ENCODE measurements around the gene FAM169A.
"Not testable (repeated sequence)": the region's sequence is repeated elsewhere in the genome, so short reads cannot be mapped to it uniquely, and the experiment has no call there.

DNA sequence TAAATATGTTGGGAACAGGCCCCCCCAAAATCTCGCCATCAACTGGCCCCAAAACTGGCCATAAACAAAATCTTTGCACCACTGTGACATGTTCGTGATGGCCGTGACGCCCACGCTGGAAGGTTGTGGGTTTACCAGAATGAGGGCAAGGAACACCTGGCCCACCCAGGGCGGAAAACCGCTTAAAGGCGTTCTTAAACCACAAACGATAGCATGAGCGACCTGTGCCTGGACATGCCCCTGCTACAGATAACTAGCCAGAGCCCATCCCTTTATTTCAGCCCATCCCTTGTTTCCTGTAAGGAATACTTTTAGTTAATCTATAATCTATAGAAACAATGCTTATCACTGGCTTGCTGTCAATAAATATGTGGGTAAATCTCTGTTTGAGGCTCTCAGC is 3.2 kb upstream of the FAM169A start:
- TF ChIP-seq SMC3 (IDR thresholded peaks at IDR 0.05); POLR2A (IDR thresholded peaks at IDR 0.05; ENCODE audit: low read length); CBX8 (IDR thresholded peaks at IDR 0.05); MAFK (IDR thresholded peaks at IDR 0.05; ENCODE audit: partially characterized antibody); EP300 (IDR thresholded peaks at IDR 0.05); CHD2 (IDR thresholded peaks at IDR 0.05; ENCODE audit: low read length, partially characterized antibody): not testable (repeated sequence)
- TF ChIP-seq, protein P1, sequence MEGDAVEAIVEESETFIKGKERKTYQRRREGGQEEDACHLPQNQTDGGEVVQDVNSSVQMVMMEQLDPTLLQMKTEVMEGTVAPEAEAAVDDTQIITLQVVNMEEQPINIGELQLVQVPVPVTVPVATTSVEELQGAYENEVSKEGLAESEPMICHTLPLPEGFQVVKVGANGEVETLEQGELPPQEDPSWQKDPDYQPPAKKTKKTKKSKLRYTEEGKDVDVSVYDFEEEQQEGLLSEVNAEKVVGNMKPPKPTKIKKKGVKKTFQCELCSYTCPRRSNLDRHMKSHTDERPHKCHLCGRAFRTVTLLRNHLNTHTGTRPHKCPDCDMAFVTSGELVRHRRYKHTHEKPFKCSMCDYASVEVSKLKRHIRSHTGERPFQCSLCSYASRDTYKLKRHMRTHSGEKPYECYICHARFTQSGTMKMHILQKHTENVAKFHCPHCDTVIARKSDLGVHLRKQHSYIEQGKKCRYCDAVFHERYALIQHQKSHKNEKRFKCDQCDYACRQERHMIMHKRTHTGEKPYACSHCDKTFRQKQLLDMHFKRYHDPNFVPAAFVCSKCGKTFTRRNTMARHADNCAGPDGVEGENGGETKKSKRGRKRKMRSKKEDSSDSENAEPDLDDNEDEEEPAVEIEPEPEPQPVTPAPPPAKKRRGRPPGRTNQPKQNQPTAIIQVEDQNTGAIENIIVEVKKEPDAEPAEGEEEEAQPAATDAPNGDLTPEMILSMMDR (IDR thresholded peaks at IDR 0.05) = not testable (repeated sequence)

All from A549 (cell line).